GM20000 (cell line): Measurements from ENCODE around the gene TMEM263.

Experiments
- DNase-seq: peaks from one replicate; pipeline ENCODE4 v3.0.0; 2012; ENCODE audit warnings: low spot score
- TF ChIP-seq, protein P1 (sequence below): IDR thresholded peaks from 2 replicates; pipeline ENCODE4 v1.5.1; 2012; ENCODE audit warnings: mild to moderate bottlenecking, control low read depth; ENCODE audit errors: extremely low read depth, missing control alignments

Gene TMEM263

DNA sequence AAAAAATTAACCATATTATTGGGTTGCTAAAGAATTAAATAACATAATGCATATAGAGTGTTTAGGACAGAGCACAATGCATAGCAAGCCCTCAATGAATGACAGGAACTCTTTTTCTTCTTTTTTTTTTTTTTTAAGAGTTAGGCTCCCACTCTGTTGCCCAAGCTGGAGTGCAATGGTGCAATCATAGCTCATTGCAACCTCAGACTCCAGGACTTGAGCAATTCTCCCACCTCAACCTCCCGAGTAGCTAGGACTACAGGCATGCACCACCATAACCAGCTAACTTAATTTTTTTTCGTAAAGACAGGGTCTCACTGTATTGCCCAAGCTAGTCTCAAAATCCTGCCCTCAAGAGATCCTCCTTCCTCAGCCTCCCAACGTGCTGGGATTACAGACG is 51.7 kb downstream of the TMEM263 start:
- no peak for DNase-seq
- TF ChIP-seq, protein P1, sequence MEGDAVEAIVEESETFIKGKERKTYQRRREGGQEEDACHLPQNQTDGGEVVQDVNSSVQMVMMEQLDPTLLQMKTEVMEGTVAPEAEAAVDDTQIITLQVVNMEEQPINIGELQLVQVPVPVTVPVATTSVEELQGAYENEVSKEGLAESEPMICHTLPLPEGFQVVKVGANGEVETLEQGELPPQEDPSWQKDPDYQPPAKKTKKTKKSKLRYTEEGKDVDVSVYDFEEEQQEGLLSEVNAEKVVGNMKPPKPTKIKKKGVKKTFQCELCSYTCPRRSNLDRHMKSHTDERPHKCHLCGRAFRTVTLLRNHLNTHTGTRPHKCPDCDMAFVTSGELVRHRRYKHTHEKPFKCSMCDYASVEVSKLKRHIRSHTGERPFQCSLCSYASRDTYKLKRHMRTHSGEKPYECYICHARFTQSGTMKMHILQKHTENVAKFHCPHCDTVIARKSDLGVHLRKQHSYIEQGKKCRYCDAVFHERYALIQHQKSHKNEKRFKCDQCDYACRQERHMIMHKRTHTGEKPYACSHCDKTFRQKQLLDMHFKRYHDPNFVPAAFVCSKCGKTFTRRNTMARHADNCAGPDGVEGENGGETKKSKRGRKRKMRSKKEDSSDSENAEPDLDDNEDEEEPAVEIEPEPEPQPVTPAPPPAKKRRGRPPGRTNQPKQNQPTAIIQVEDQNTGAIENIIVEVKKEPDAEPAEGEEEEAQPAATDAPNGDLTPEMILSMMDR: no peak

DNA sequence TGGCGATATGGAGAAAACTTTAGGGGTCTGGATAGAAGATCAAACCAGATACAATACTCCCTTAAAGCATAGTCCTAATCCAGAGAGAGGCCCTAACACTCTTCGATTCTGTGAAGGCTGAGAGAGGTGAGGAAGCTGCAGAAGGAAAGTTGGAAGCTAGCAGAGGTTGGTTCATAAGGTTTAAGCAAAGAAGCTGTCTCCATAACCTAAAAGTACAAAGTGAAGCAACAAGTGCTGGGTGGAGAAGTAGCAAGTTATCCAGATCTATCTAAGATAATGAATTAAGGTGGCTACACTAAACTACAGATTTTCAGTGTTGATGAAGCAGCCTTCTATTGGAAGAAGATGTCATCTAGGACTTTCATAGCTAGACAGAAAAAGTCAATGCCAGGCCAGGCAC is 55.8 kb downstream of the TMEM263 start:
- DNase-seq: no peak
- TF ChIP-seq, protein P1: no peak

DNA sequence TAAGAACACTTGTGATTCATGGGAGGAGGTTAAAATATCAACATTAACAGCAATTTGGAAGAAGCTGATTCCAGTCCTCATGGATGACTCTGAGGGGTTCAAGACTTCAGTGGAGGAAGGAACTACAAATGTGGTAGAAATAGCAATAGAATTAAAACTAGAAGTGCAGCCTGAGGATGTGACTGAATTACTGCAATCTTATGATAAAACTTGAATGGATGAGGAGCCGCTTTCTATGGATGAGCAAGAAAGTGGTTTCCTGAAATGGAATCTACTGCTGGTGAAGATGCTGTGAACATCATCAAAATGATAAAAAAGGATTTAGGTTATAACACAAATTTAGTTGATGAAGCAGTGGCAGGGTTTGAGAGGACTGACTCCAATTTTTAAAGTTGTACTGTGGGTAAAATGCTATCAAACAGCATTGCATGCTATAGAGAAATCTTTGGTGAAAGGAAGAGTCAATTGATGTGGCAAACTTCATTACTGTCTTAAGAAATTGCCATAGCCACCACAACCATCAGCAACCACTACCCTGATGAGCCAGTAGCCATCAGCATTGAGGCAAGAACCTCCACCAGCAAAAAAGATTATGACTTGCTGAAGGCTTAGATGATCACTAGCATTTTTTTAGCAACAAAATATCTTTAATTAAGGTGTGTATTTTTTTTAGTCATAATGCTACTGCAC is 57.2 kb downstream of the TMEM263 start:
- DNase-seq: no peak
- TF ChIP-seq, protein P1: no peak

DNA sequence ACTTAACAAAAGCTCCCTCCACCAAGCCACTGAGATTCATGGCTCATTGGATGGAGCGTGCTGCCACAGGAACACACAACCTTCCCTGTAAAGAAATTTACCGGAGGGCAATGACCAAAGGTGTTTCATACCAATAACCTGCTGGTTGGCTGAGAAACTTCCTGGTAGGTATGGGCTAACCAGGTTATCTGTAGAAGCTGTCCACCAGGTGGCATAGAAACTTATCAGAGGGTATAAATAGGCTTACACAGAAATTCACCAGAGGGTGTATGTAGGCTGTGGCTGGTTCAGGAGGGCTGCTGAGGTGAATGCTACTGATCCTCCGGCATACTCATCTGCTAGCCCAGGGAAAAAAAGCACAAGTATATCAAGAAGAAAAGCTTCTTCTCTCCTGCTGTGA is 58.3 kb downstream of the TMEM263 start:
- TF ChIP-seq, protein P1: no peak
- no peak for DNase-seq

DNA sequence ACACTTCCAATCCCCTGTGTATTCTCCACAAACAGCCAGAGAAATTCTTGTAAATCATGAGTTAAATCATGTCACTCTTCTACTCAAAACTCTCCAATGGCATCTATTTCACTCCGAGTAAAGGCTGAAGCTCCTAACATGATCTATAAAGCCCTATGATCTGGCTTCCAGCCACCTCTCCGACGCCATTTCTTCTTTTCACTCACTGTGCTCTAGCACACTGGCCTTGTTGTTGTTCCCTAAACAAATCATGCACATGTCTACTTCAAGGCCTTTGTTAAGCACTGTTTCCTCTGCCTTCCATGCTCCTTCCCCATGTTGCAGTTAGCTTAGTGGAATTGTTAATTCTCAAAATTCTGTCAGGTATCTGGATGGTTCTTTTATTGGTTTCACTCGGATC is 61.3 kb downstream of the TMEM263 start:
- TF ChIP-seq, protein P1: no peak
- no peak for DNase-seq

DNA sequence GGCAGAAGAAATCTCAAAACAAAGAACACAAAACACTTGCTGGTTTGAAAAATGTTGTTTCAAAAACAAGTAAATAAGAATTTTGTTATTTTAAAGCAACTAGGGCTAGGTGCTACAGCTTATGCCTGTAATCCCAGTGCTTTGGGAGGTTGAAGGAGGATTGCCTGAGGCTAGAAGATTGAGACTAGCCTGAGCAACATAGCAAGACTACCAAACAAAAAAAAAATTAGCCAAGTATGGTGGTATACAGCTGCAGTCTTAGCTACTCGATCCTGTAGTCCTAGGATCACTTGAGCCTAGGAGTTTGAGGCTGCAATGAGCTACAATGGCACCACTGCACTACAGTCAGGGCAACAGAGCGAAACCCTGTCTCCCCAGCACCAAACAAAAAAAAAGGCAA is 63.8 kb downstream of the TMEM263 start:
- DNase-seq: no peak
- TF ChIP-seq, protein P1: no peak
